Right atrium auricular region (tissue), 2 donors: ENCODE data around the gene NDUFS3. TPM values are rescaled to one million over a fixed set of nuclear protein-coding genes. Genes with fewer than 3 reads are reported as not detected.
"Not testable (repeated sequence)": the region's sequence is repeated elsewhere in the genome, so short reads cannot be mapped to it uniquely, and the experiment has no call there.

Source experiments
- DNase-seq: peaks from one replicate; pipeline ENCODE4 v3.0.0-alpha.2; 2019; ENCODE audit warnings: low spot score
- H3K27ac ChIP-seq, 2 donors: fragments of 200-600 bp; sonication (generic); 1 replicate in 1 of 2; 2 replicates in 1 of 2; pipeline ENCODE4 v1.5.1; 2016 to 2019
- H3K27me3 ChIP-seq, 2 donors: fragments of 200-600 bp; sonication (generic); one replicate each; pipeline versions ENCODE4 v1.5.1 to v1.6.0; 2017 to 2019
- H3K36me3 ChIP-seq: fragments of 200-600 bp; sonication (generic); one replicate; pipeline ENCODE4 v1.5.1; 2016
- H3K4me1 ChIP-seq, 2 donors: fragments of 200-600 bp; sonication (generic); one replicate each; pipeline versions ENCODE4 v1.5.1 to v1.6.0; 2017 to 2019
- H3K4me3 ChIP-seq, 2 donors: fragments of 200-600 bp; sonication (generic); 1 replicate in 1 of 2; 2 replicates in 1 of 2; pipeline ENCODE4 v1.5.1; 2017 to 2019; ENCODE audit warnings: mild to moderate bottlenecking in 1 of 2, moderate library complexity in 1 of 2
- H3K9me3 ChIP-seq, 2 donors: fragments of 200-600 bp; sonication (generic); one replicate each; pipeline ENCODE4 v1.5.1; 2019
- CTCF ChIP-seq, 2 donors: fragments of 200-600 bp; sonication (generic); IDR thresholded peaks; one replicate each; pipeline ENCODE4 v1.5.1; 2019; ENCODE audit warnings: antibody characterized with exemption in 2 of 2
- total RNA-seq, 2 donors: library from RNA; depleted of rRNA; stranded (reverse); fragments of >200 nt; gene quantifications; one replicate each; pipeline ENCODE4 v1.1.0, GENCODE V29; 2016

Gene NDUFS3
- total RNA-seq: 100 to 1,000 TPM in 1 of 2 donors, 10 to 100 TPM in 1; 93.4 to 125 TPM

- DNase-seq: peak; percentile 91
- H3K27ac ChIP-seq: peak within 1 kb of the TSS; percentile 89
- peaks cover 57% of the 10 kb centered on the region for H3K36me3 ChIP-seq
- TF ChIP-seq CTCF (IDR thresholded peaks at IDR 0.05): no peak
- H3K27me3 ChIP-seq: no peaks in the 10 kb centered on the region
- H3K9me3 ChIP-seq: no peaks in the 10 kb centered on the region
- H3K4me1 ChIP-seq: peaks cover 0 to 29% of the 10 kb centered on the region in 2 donors
- peak within 1 kb of the TSS; percentile 84 to 99 for H3K4me3 ChIP-seq
Observed at GRCh38 chr11:47578524-47579494, at the start of gene NDUFS3, which contains the start of gene KBTBD4. TSS of gene NDUFS3 (plus strand) at chr11:47579074. CDS start at chr11:47579092, 18 bp downstream. TSS of gene KBTBD4 (minus strand) at chr11:47578970. CDS start at chr11:47578951, 19 bp downstream.

- Histone ChIP-seq H3K4me3 (no peak overlapping the region), H3K9me3 (no peaks in the 10 kb centered on the region), H3K27ac (no peak overlapping the region), H3K4me1 (peaks cover 3 to 51% of the 10 kb centered on the region in 2 donors), H3K36me3 (no peaks in the 10 kb centered on the region), H3K27me3 (no peaks in the 10 kb centered on the region)
- no peak for DNase-seq
- no peak for TF ChIP-seq CTCF (IDR thresholded peaks at IDR 0.05)
Observed at GRCh38 chr11:47529951-47530350, 48.9 kb upstream of the NDUFS3 start.

- H3K4me1 ChIP-seq: peaks cover 3 to 51% of the 10 kb centered on the region in 2 donors
- not testable (repeated sequence) for DNase-seq, H3K9me3 ChIP-seq, H3K36me3 ChIP-seq, H3K27ac ChIP-seq, H3K4me3 ChIP-seq, H3K27me3 ChIP-seq
Observed at GRCh38 chr11:47530721-47531120, 48.2 kb upstream of the NDUFS3 start.

- no peak for TF ChIP-seq CTCF (IDR thresholded peaks at IDR 0.05)
- Histone ChIP-seq H3K4me3 (no peak overlapping the region), H3K4me1 (peaks cover 3 to 54% of the 10 kb centered on the region in 2 donors), H3K27ac (peak overlapping the region in 1 of 2 donors; percentile 8), H3K27me3 (no peaks in the 10 kb centered on the region), H3K36me3 (no peaks in the 10 kb centered on the region), H3K9me3 (no peaks in the 10 kb centered on the region)
- no peak for DNase-seq
Observed at GRCh38 chr11:47531666-47532065, 47.2 kb upstream of the NDUFS3 start.

- no peak for TF ChIP-seq CTCF (IDR thresholded peaks at IDR 0.05)
- Histone ChIP-seq H3K4me1 (peaks cover 3 to 58% of the 10 kb centered on the region in 2 donors), H3K36me3 (no peaks in the 10 kb centered on the region), H3K27me3 (no peaks in the 10 kb centered on the region), H3K9me3 (no peaks in the 10 kb centered on the region), H3K27ac (peak overlapping the region; percentile 8 to 47), H3K4me3 (no peak overlapping the region)
- no peak for DNase-seq
Observed at GRCh38 chr11:47532597-47533213, 46.2 kb upstream of the NDUFS3 start.

- H3K4me1 ChIP-seq: peaks cover 3 to 66% of the 10 kb centered on the region in 2 donors
- H3K9me3 ChIP-seq: no peaks in the 10 kb centered on the region
- no peak for TF ChIP-seq CTCF (IDR thresholded peaks at IDR 0.05)
- no peak overlapping the region for H3K27ac ChIP-seq
- H3K36me3 ChIP-seq: no peaks in the 10 kb centered on the region
- no peaks in the 10 kb centered on the region for H3K27me3 ChIP-seq
- no peak for DNase-seq
- no peak overlapping the region for H3K4me3 ChIP-seq
Observed at GRCh38 chr11:47533690-47534151, 45.2 kb upstream of the NDUFS3 start.
